C4-2B (cell line): Measurements from ENCODE around the gene ACVR1.

ENCODE experiments used
- H3K27ac ChIP-seq: fragments of 450-650 bp; 2 replicates; pipeline ENCODE4 v1.5.1; 2017
- ZFX ChIP-seq: fragments of 450-650 bp; IDR thresholded peaks from 2 replicates; pipeline ENCODE4 v1.6.1; 2017
- TF ChIP-seq, protein P1 (sequence below): fragments of 450-650 bp; conservative IDR thresholded peaks from 2 replicates; pipeline ENCODE4 v1.5.1; 2017; ENCODE audit warnings: mild to moderate bottlenecking

The ACVR1 gene

GRCh38 chr2:157843081-157843480 lies 33.0 kb downstream of the ACVR1 start:
- TF ChIP-seq, protein P1, sequence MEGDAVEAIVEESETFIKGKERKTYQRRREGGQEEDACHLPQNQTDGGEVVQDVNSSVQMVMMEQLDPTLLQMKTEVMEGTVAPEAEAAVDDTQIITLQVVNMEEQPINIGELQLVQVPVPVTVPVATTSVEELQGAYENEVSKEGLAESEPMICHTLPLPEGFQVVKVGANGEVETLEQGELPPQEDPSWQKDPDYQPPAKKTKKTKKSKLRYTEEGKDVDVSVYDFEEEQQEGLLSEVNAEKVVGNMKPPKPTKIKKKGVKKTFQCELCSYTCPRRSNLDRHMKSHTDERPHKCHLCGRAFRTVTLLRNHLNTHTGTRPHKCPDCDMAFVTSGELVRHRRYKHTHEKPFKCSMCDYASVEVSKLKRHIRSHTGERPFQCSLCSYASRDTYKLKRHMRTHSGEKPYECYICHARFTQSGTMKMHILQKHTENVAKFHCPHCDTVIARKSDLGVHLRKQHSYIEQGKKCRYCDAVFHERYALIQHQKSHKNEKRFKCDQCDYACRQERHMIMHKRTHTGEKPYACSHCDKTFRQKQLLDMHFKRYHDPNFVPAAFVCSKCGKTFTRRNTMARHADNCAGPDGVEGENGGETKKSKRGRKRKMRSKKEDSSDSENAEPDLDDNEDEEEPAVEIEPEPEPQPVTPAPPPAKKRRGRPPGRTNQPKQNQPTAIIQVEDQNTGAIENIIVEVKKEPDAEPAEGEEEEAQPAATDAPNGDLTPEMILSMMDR, result no peak
- no peak for TF ChIP-seq ZFX
- no peak overlapping the region for H3K27ac ChIP-seq

DNA sequence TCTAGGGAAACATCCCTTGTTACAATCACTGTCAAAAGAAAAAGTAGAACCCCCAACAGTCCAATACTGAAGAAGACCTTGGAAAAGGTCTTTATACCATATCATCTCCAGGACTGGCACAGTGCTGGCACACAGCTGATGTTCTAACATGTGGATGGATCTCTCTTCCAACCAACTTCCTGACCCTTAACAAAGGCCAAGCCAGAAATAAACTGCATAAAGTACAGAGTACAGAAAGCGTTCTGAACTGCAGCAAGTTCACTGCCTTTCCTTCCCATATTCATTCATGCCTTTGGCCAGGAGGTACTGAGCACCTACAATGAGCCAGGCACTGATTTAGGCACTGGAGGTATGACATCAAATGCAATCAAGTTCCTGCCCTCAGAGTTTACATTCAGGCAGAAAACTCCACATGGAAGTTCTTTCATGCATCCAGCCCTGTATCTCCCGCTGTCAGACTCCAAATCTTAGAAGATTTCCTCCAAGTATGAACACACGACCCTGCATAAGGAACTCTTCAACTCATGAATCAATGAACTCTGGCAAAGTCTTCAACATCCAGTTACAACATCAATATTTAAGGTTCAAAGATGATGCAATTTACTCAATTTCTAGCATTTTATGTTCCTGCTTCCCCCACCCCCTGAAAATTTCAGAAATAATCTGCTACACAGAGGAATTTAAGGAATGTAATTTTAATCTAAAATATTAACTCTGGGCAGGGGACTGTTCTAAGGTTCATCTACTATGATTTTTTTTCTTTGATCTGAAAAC lies 33.8 kb downstream of the ACVR1 start:
- no peak overlapping the region for H3K27ac ChIP-seq
- TF ChIP-seq, protein P1, result no peak

- H3K27ac ChIP-seq, result no peak overlapping the region
- no peak for TF ChIP-seq ZFX
- TF ChIP-seq, protein P1, result no peak
Measured at GRCh38 chr2:157841485-157841884, 34.6 kb downstream of the ACVR1 start.

DNA sequence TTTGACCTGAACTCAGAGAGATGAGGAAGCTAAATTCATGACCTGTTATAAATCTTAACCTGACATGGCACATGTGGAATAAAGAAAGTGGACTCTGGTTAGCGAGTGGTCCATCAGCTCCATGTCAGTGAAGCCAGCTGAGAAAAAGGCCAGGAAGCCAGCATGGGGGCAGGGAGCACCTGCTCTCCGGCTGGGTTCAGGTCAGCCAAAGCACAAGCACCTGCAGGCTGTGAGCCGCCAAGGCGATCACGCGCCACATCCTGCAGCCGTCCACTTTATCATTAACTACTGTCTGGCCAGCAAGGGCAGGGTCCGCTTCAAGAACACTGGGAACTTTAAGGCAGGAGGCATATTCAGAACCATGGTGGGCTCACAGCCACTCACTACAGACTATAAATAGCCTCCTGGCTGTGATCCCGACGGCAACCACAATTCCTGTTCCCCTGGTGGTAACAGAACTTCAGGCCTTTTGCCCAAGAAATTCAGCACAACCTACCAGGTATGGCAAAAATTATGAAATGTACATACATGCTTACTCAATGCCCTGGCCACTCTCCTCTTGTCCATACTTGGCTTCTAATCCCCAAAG lies 35.5 kb downstream of the ACVR1 start:
- no peak for TF ChIP-seq ZFX
- TF ChIP-seq, protein P1, result no peak

GRCh38 chr2:157839822-157840221 lies 36.3 kb downstream of the ACVR1 start:
- TF ChIP-seq ZFX, result no peak
- TF ChIP-seq, protein P1, result no peak
- no peak overlapping the region for H3K27ac ChIP-seq

More for the DNA sequence above, 35.5 kb downstream of the ACVR1 start:
- H3K27ac ChIP-seq, result no peak overlapping the region

GRCh38 chr2:157839162-157839801 lies 36.8 kb downstream of the ACVR1 start:
- TF ChIP-seq ZFX, result no peak
- TF ChIP-seq, protein P1, result no peak
- no peak overlapping the region for H3K27ac ChIP-seq

DNA sequence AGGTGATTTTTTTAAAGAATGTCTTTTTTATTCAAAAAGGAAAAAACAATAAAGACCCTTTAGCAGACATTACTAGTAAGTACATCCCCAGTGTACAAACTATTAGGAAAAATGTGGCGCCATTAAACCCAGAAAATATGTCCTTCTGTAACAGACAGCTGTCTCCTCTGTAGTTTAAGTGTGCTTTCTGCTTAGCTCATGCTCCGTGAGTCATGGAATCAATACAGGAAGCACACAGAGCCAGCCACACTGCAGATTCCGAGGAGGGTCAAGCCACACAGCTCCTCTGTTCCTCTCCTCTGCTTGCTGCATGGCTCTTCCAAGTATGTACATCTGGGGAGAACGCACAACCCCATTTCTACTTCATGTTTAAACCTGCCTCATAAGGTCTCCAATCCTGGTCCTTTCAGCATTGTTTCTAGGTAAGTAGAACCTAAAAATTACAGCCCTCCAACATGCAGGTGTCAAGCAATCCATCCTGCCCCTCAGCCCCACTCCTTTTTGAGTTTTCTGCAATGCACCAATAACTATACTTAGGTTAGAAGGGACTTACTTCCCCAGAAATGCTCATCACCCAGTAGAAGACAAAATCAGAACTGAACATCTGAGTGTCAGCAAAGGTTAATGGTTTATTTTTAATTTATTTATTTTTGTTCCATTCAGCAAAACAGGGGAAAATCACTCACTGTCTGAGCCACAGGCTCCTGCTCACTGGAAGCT lies 37.5 kb downstream of the ACVR1 start:
- no peak for TF ChIP-seq ZFX
- TF ChIP-seq, protein P1, result no peak
- H3K27ac ChIP-seq, result no peak overlapping the region
